HEK293T (cell line): ENCODE data around the gene LRRC7.

ENCODE experiments used
- ARNT ChIP-seq: fragments of 450-650 bp; IDR thresholded peaks from 2 replicates; pipeline ENCODE4 v1.6.1; 2017; ENCODE audit warnings: mild to moderate bottlenecking
- BHLHE40 ChIP-seq: fragments of 450-650 bp; IDR thresholded peaks from 2 replicates; pipeline ENCODE4 v1.6.1; 2016; ENCODE audit warnings: mild to moderate bottlenecking, moderate library complexity, borderline replicate concordance
- ELF4 ChIP-seq: fragments of 450-650 bp; IDR thresholded peaks from 2 replicates; pipeline ENCODE4 v1.6.1; 2017; ENCODE audit warnings: antibody characterized with exemption
- FOXM1 ChIP-seq: fragments of 450-650 bp; IDR thresholded peaks from 2 replicates; pipeline ENCODE4 v1.6.1; 2017; ENCODE audit warnings: mild to moderate bottlenecking, borderline replicate concordance
- NFRKB ChIP-seq: fragments of 450-650 bp; IDR thresholded peaks from 2 replicates; pipeline ENCODE4 v1.6.1; 2016; ENCODE audit warnings: mild to moderate bottlenecking, moderate library complexity
- SP1 ChIP-seq: fragments of 450-650 bp; IDR thresholded peaks from 2 replicates; pipeline ENCODE4 v1.6.1; 2017

- TF ChIP-seq SP1 (no peak), NFRKB (no peak), ELF4 (no peak), FOXM1 (no peak), ARNT (no peak), BHLHE40 (no peak)
These were observed 458.1 kb downstream of the LRRC7 start for GRCh38 chr1:70025846-70026245.
